ENCODE measurements around the gene MPG.

GRCh38 chr16:77807-78443 is at the start of gene MPG:
- TF ChIP-seq RAD21 (IDR thresholded peaks at IDR 0.05; ENCODE audit: low read depth) (no peak), POLR2A (IDR thresholded peaks at IDR 0.05; ENCODE audit: borderline replicate concordance, extremely low read depth, insufficient read depth, insufficient read length) (no peak), POLR2AphosphoS5 (IDR thresholded peaks at IDR 0.05; ENCODE audit: low read depth, low read length) (peak; percentile 71), SIN3A (IDR thresholded peaks at IDR 0.05; ENCODE audit: low read depth) (no peak), ZBTB33 (IDR thresholded peaks at IDR 0.05; ENCODE audit: extremely low read depth, insufficient replicate concordance, low read length) (no peak), REST (IDR thresholded peaks at IDR 0.05; ENCODE audit: low read depth) (no peak), TCF7L2 (IDR thresholded peaks at IDR 0.05; ENCODE audit: borderline replicate concordance, extremely low read depth, insufficient read depth, insufficient read length) (no peak), EZH2 (IDR thresholded peaks at IDR 0.05) (no peak), EZH2phosphoT487 (IDR thresholded peaks at IDR 0.05; ENCODE audit: borderline replicate concordance) (no peak), EGR1 (IDR thresholded peaks at IDR 0.05; ENCODE audit: low read depth) (peak; percentile 60; the same call in 1 of the 2 replicates)
- TF ChIP-seq, protein P1, sequence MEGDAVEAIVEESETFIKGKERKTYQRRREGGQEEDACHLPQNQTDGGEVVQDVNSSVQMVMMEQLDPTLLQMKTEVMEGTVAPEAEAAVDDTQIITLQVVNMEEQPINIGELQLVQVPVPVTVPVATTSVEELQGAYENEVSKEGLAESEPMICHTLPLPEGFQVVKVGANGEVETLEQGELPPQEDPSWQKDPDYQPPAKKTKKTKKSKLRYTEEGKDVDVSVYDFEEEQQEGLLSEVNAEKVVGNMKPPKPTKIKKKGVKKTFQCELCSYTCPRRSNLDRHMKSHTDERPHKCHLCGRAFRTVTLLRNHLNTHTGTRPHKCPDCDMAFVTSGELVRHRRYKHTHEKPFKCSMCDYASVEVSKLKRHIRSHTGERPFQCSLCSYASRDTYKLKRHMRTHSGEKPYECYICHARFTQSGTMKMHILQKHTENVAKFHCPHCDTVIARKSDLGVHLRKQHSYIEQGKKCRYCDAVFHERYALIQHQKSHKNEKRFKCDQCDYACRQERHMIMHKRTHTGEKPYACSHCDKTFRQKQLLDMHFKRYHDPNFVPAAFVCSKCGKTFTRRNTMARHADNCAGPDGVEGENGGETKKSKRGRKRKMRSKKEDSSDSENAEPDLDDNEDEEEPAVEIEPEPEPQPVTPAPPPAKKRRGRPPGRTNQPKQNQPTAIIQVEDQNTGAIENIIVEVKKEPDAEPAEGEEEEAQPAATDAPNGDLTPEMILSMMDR (IDR thresholded peaks at IDR 0.05 in 2 of 3, conservative IDR thresholded peaks at IDR 0.05 in 1 of 3; ENCODE audit: borderline replicate concordance in 1 of 3, insufficient read depth in 1 of 3, low read depth in 2 of 3, low read length in 2 of 3), result no peak
- TF ChIP-seq, protein P2, sequence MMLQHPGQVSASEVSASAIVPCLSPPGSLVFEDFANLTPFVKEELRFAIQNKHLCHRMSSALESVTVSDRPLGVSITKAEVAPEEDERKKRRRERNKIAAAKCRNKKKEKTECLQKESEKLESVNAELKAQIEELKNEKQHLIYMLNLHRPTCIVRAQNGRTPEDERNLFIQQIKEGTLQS (IDR thresholded peaks at IDR 0.05), result no peak
